Measurements from ENCODE around the gene LRRC4C. TPM values are rescaled to one million over a fixed set of nuclear protein-coding genes. Genes with fewer than 3 reads are reported as not detected.

The LRRC4C gene
- total RNA-seq, 4 donors from 2014 or later: 0.19 to 1.1 TPM; not detected in 2

- WGBS, 2 donors: 76 to 79% methylated on average over 2 of the region's 2 CpGs
- TF ChIP-seq POLR2A (IDR thresholded peaks at IDR 0.05) (no peak), CTCF (IDR thresholded peaks at IDR 0.05) (no peak)
- H3K4me3 ChIP-seq (ENCODE audit: low read depth, poor library complexity, severe bottlenecking): no peak overlapping the region
- DNase-seq (ENCODE audit: low spot score in 2 of 2): no peak
- intact Hi-C loops (cut with DNase I; ENCODE audit: low total_unique reads): no loop called here
Measured at GRCh38 chr11:41010361-41011050, 448.9 kb downstream of the LRRC4C start.

- H3K4me3 ChIP-seq (ENCODE audit: low read depth, poor library complexity, severe bottlenecking): no peak overlapping the region
- DNase-seq (ENCODE audit: low spot score in 2 of 2): no peak
- TF ChIP-seq CTCF (IDR thresholded peaks at IDR 0.05) (no peak), POLR2A (IDR thresholded peaks at IDR 0.05) (no peak)
- intact Hi-C loops (cut with DNase I; ENCODE audit: low total_unique reads): no loop called here
Measured at GRCh38 chr11:41005986-41006385, 453.5 kb downstream of the LRRC4C start.

- no peak overlapping the region for H3K4me3 ChIP-seq (ENCODE audit: low read depth, poor library complexity, severe bottlenecking)
- TF ChIP-seq CTCF (IDR thresholded peaks at IDR 0.05) (no peak), POLR2A (IDR thresholded peaks at IDR 0.05) (no peak)
- WGBS, 2 donors: 42 to 75% methylated on average over 4 of the region's 4 CpGs
- intact Hi-C loops (cut with DNase I; ENCODE audit: low total_unique reads): no loop called here
- DNase-seq (ENCODE audit: low spot score in 2 of 2): no peak
Measured at GRCh38 chr11:41003339-41004282, 455.8 kb downstream of the LRRC4C start.

GRCh38 chr11:40998920-40999319 is 460.5 kb downstream of the LRRC4C start:
- TF ChIP-seq CTCF (IDR thresholded peaks at IDR 0.05) (no peak), POLR2A (IDR thresholded peaks at IDR 0.05) (no peak)
- no peak overlapping the region for H3K4me3 ChIP-seq (ENCODE audit: low read depth, poor library complexity, severe bottlenecking)
- WGBS, 2 donors: 80 to 82% methylated on average over 5 of the region's 5 CpGs
- intact Hi-C loops (cut with DNase I; ENCODE audit: low total_unique reads): no loop called here
- DNase-seq (ENCODE audit: low spot score in 2 of 2): no peak

GRCh38 chr11:40987776-40988435 is 471.5 kb downstream of the LRRC4C start:
- no peak for DNase-seq (ENCODE audit: low spot score in 2 of 2)
- TF ChIP-seq POLR2A (IDR thresholded peaks at IDR 0.05) (no peak), CTCF (IDR thresholded peaks at IDR 0.05) (no peak)
- WGBS, 2 donors: 28 to 56% methylated on average over 1 of the region's 1 CpG
- intact Hi-C loops (cut with DNase I; ENCODE audit: low total_unique reads): no loop called here
- no peak overlapping the region for H3K4me3 ChIP-seq (ENCODE audit: low read depth, poor library complexity, severe bottlenecking)
